K562 (cell line): ENCODE data around the gene ECHDC1. TPM values are rescaled to one million over a fixed set of nuclear protein-coding genes. Genes with fewer than 3 reads are reported as not detected.

Experiments
- ATAC-seq: fragments of 200-7000 bp; cut with Tn5 transposase; 3 replicates; pipeline ENCODE4 v1.9.1; 2020; ENCODE audit warnings: moderate library complexity
- BruUV-seq: library from RNA; stranded (reverse); fragments of 400-500 nt; replicated peaks from 2 replicates; lab custom pipeline; 2021; lab: Mats Ljungman, UMichigan
- CTCF ChIA-PET: fragments of 300-600 bp; formaldehyde crosslinking; extraction: SDS; loops from one replicate; lab custom pipeline; 2021; ENCODE audit warnings: low intra/inter-chr PET ratio; lab: Yijun Ruan, JAX
- POLR2A ChIA-PET: fragments of 300-600, 350-650 bp; sonication (Branson Sonifier 250); formaldehyde crosslinking; extraction: SDS; loops from one replicate; lab custom pipeline; 2021; ENCODE audit warnings: antibody characterized with exemption, inconsistent platforms; lab: Yijun Ruan, JAX
- DNase-seq, 4 experiments: peaks; one replicate each; pipeline versions ENCODE4 v3.0.0 to v3.0.0-alpha.2; 2011 to 2018; ENCODE audit warnings: low spot score in 3 of 4, mixed read lengths in 3 of 4; ENCODE audit errors: extremely low read depth in 1 of 4
- FAIRE-seq: peaks from 2 replicates; lab custom pipeline; 2011; peaks lifted over from hg19 to GRCh38; lab: Jason Lieb, UNC
- H2AFZ ChIP-seq: 2 replicates; pipeline ENCODE4 v1.6.0; 2011; ENCODE audit warnings: low read depth, low read length, control low read depth, inconsistent platforms
- H3K27ac ChIP-seq: fragments of 200-600 bp; 3 replicates; pipeline ENCODE4 v1.8.0; 2011; ENCODE audit warnings: low read depth, mild to moderate bottlenecking, control low read depth, inconsistent platforms, low read length, moderate library complexity, mixed read lengths; ENCODE audit errors: extremely low read depth
- H3K27me3 ChIP-seq, 2 experiments: fragments of 300-600 bp in 1 of 2; 2 replicates in 1 of 2; 3 replicates in 1 of 2; pipeline versions ENCODE4 v1.6.0 to v1.8.0; 2011; ENCODE audit warnings: inconsistent platforms in 2 of 2, low read length in 2 of 2, mild to moderate bottlenecking in 1 of 2, mixed read lengths in 1 of 2, moderate library complexity in 1 of 2; ENCODE audit not compliant: control insufficient read depth in 2 of 2, insufficient read depth in 2 of 2
- H3K36me3 ChIP-seq: fragments of 300-600 bp; 3 replicates; pipeline ENCODE4 v1.8.0; 2011; ENCODE audit warnings: mild to moderate bottlenecking, low read length, inconsistent platforms; ENCODE audit not compliant: control insufficient read depth, insufficient read depth
- H3K4me1 ChIP-seq, 2 experiments: fragments of 200-600 bp in 1 of 2; replicated peaks in 1 of 2; 2 replicates in 1 of 2; 3 replicates in 1 of 2; pipeline versions ENCODE4 v1.5.1 to v1.8.0; 2011; ENCODE audit warnings: inconsistent platforms in 2 of 2, low read length in 2 of 2, mild to moderate bottlenecking in 1 of 2, mixed read lengths in 1 of 2, moderate library complexity in 1 of 2; ENCODE audit not compliant: control insufficient read depth in 2 of 2, insufficient read depth in 2 of 2
- H3K4me2 ChIP-seq: 2 replicates; pipeline ENCODE4 v1.6.1; 2011; ENCODE audit warnings: low read length, control low read depth, inconsistent platforms, mixed read lengths; ENCODE audit not compliant: insufficient read depth
- H3K4me3 ChIP-seq: fragments of 200-600 bp; sonication (generic), shearing (Covaris generic); 2 replicates; pipeline ENCODE4 v1.5.1; 2016; ENCODE audit warnings: control low read depth, inconsistent platforms
- H3K79me2 ChIP-seq: fragments of 200-600 bp; 3 replicates; pipeline ENCODE4 v1.8.0; 2011; ENCODE audit warnings: low read length, inconsistent platforms; ENCODE audit not compliant: control insufficient read depth, insufficient read depth
- H3K9ac ChIP-seq, 2 experiments: 2 replicates each; pipeline versions ENCODE4 v1.6.0 to v1.6.1; 2011; ENCODE audit warnings: low read depth in 2 of 2, low read length in 2 of 2, control low read depth in 1 of 2, inconsistent platforms in 1 of 2, mild to moderate bottlenecking in 1 of 2, mixed read lengths in 1 of 2; ENCODE audit not compliant: insufficient read depth in 1 of 2
- H3K9me1 ChIP-seq: one replicate; pipeline ENCODE4 v1.6.0; 2011; ENCODE audit warnings: inconsistent platforms, mild to moderate bottlenecking, low read length, moderate library complexity; ENCODE audit not compliant: control insufficient read depth, insufficient read depth
- H3K9me3 ChIP-seq: replicated peaks from 2 replicates; pipeline ENCODE4 v1.5.1; 2011; ENCODE audit warnings: low read depth, low read length, inconsistent platforms; ENCODE audit not compliant: control insufficient read depth, insufficient read depth
- H4K20me1 ChIP-seq: replicated peaks from 2 replicates; pipeline ENCODE4 v1.6.1; 2011; ENCODE audit warnings: low read length, inconsistent platforms, mixed read lengths; ENCODE audit not compliant: control insufficient read depth, insufficient read depth
- ATF3 ChIP-seq, 2 experiments: fragments of 450-650 bp in 1 of 2; sonication (generic) in 1 of 2; formaldehyde crosslinking in 1 of 2; IDR thresholded peaks in 1 of 2; conservative IDR thresholded peaks in 1 of 2; 2 replicates each; pipeline versions ENCODE4 v1.6.1 to v1.8.1; 2016 to 2023; ENCODE audit warnings: mild to moderate bottlenecking in 2 of 2, moderate library complexity in 2 of 2, inconsistent platforms in 1 of 2, missing genetic modification reagents in 1 of 2
- WGBS: fragments of 100-300 bp; shearing (Covaris generic); methylation state at CpG from one replicate; pipeline ENCODE4 v1.1.6; 2016; ENCODE audit warnings: low coverage, mixed read lengths; ENCODE audit not compliant: insufficient coverage; ENCODE audit errors: missing lambda C conversion rate; 5-methylcytosine and 5-hydroxymethylcytosine counted together
- in situ Hi-C: fragments of 300-500 bp; cut with MboI; formaldehyde crosslinking; loops from 4 replicates; pipeline ENCODE4 v1.15.0; 2018; ENCODE audit warnings: inconsistent platforms, mixed read lengths
- intact Hi-C: fragments of 100-400 bp; cut with micrococcal nuclease; formaldehyde crosslinking; loops from 2 replicates; pipeline ENCODE4 v1.14.2; 2022
- polyA plus RNA-seq, 8 experiments: library from polyadenylated mRNA; depleted of rRNA in 4 of 8; stranded (reverse) in 5 of 8; unstranded in 3 of 8; fragments of >200 nt; fragmentation: Nextera tagmentation in 2 of 8; fragmentation: Illumina TruSeq in 1 of 8; extraction: Ambion mirVana in 2 of 8; extraction: Trizol in 1 of 8; gene quantifications; 2 replicates each; pipeline versions ENCODE4 v1.2.1 to v1.2.3, GENCODE V29; 2011 to 2014; ENCODE audit warnings: inconsistent platforms in 1 of 8, missing spikeins in 1 of 8
- total RNA-seq, 7 experiments: library from RNA; depleted of rRNA in 6 of 7; stranded (reverse); fragments of >200 nt in 6 of 7; fragmentation: Illumina TruSeq in 2 of 7; extraction: Trizol in 2 of 7; gene quantifications; 2 replicates each; pipeline versions ENCODE4 v1.2.1 to v1.2.3, GENCODE V29; 2011 to 2021; ENCODE audit warnings: low replicate concordance in 1 of 7
- TF ChIP-seq, protein P1 (sequence below): sonication (generic); formaldehyde crosslinking; IDR thresholded peaks from 2 replicates; pipeline ENCODE4 v1.8.1; 2023; ENCODE audit warnings: mild to moderate bottlenecking, missing genetic modification reagents

ECHDC1 gene
- total and polyA plus RNA-seq, 9 of the 15 experiments (the other 6 are each of a cell fraction or from before 2014, with no cell fraction given), result 58.0 to 105 (median 78.6) TPM

DNA sequence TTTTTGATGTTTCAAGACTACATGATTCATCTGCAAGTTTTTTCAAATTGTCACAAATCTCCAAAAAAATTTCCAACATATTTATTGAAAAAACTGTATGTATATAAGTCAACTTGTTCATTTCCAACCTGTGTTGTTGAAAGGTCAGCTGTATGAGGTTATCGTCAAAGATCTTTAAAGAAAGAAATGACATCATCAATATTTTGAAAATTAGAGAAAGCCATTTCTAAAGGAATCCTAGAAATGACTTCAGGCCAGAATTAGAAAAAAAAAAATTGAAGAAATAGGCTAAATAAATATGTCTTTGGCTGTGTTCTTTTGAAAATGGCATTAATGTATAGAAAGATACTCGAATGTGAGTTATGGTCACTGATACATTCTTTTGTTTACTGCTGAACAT, 69.9 kb downstream of the ECHDC1 start:
- ATAC-seq, result no peak
- Histone ChIP-seq H3K9me3 (no peaks in the 10 kb centered on the region), H3K9me1 (no peaks in the 10 kb centered on the region), H3K4me1 (peaks cover 4 to 18% of the 10 kb centered on the region in 2 experiments; a peak in 4 of 5 replicates), H3K4me2 (no peak overlapping the region), H3K27me3 (no peaks in the 10 kb centered on the region), H3K4me3 (no peak overlapping the region), H3K79me2 (peaks cover 77% of the 10 kb centered on the region), H2AFZ (no peak overlapping the region), H4K20me1 (no peaks in the 10 kb centered on the region; the same call in 1 of the 2 replicates), H3K9ac (no peak overlapping the region), H3K36me3 (no peaks in the 10 kb centered on the region), H3K27ac (no peak overlapping the region)
- ChIA-PET CTCF (no interaction called here), POLR2A (no interaction called here)
- WGBS, result 82% methylated on average over 2 of the region's 2 CpGs
- in situ Hi-C loops (loop anchor here (10.0 kb wide), 1 partner anchor 1489 kb away; no protein-coding TSS in a partner anchor), intact Hi-C loops (no loop called here)
- BruUV-seq, result no TSS peak
- no peak for FAIRE-seq
- no peak for DNase-seq
- TF ChIP-seq, protein P1, sequence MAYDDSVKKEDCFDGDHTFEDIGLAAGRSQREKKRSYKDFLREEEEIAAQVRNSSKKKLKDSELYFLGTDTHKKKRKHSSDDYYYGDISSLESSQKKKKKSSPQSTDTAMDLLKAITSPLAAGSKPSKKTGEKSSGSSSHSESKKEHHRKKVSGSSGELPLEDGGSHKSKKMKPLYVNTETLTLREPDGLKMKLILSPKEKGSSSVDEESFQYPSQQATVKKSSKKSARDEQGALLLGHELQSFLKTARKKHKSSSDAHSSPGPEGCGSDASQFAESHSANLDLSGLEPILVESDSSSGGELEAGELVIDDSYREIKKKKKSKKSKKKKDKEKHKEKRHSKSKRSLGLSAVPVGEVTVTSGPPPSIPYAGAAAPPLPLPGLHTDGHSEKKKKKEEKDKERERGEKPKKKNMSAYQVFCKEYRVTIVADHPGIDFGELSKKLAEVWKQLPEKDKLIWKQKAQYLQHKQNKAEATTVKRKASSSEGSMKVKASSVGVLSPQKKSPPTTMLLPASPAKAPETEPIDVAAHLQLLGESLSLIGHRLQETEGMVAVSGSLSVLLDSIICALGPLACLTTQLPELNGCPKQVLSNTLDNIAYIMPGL (CRISPR knock-in tag), result no peak
- TF ChIP-seq ATF3 (IDR thresholded peaks at IDR 0.05) (peak; percentile 65), ATF3 (CRISPR knock-in tag; conservative IDR thresholded peaks at IDR 0.05) (no peak)
